SK-N-SH treated with all-trans-retinoic acid at 6 μM for 48 hours (cell line): ENCODE data around the gene SNX18.

ENCODE experiments used
- ATAC-seq: fragments of 200-7000 bp; cut with Tn5 transposase; 3 replicates; pipeline ENCODE4 v1.9.1; 2020; ENCODE audit warnings: mild to moderate bottlenecking, moderate library complexity
- ARNTL ChIP-seq: fragments of 450-650 bp; formaldehyde crosslinking; IDR thresholded peaks from 2 replicates; pipeline ENCODE4 v1.5.0; 2020; ENCODE audit warnings: low read depth, mild to moderate bottlenecking, moderate library complexity, borderline replicate concordance
- BACH2 ChIP-seq: fragments of 250-450 bp; sonication (Bioruptor Pico); IDR thresholded peaks from 2 replicates; pipeline ENCODE4 v1.9.0; 2021; ENCODE audit warnings: mild to moderate bottlenecking, borderline replicate concordance
- CREB5 ChIP-seq: fragments of 250-450 bp; sonication (Bioruptor Pico); IDR thresholded peaks from 2 replicates; pipeline ENCODE4 v1.5.1; 2020; ENCODE audit warnings: low read depth, mild to moderate bottlenecking, moderate library complexity
- CSDC2 ChIP-seq: fragments of 250-450 bp; sonication (Bioruptor Pico); IDR thresholded peaks from 2 replicates; pipeline ENCODE4 v1.5.0; 2020; ENCODE audit warnings: mild to moderate bottlenecking, moderate library complexity
- ESRRG ChIP-seq: fragments of 250-450 bp; sonication (Bioruptor Pico); IDR thresholded peaks from 2 replicates; pipeline ENCODE4 v1.6.1; 2021; ENCODE audit warnings: mild to moderate bottlenecking
- GLIS3 ChIP-seq: fragments of 250-450 bp; sonication (Bioruptor Pico); IDR thresholded peaks from 2 replicates; pipeline ENCODE4 v1.5.0; 2020; ENCODE audit warnings: mild to moderate bottlenecking, moderate library complexity
- ISL1 ChIP-seq: fragments of 250-450 bp; sonication (Bioruptor Pico); IDR thresholded peaks from 2 replicates; pipeline ENCODE4 v2.1.2; 2022; ENCODE audit warnings: mild to moderate bottlenecking, moderate library complexity
- POU6F1 ChIP-seq: fragments of 250-450 bp; sonication (Bioruptor Pico); IDR thresholded peaks from 2 replicates; pipeline ENCODE4 v1.8.0; 2021; ENCODE audit warnings: low read depth, mild to moderate bottlenecking, moderate library complexity, borderline replicate concordance
- PPARA ChIP-seq: fragments of 250-450 bp; sonication (Bioruptor Pico); IDR thresholded peaks from 2 replicates; pipeline ENCODE4 v1.5.0; 2020; ENCODE audit warnings: mild to moderate bottlenecking, borderline replicate concordance
- RARB ChIP-seq: fragments of 250-450 bp; sonication (Bioruptor Pico); IDR thresholded peaks from 2 replicates; pipeline ENCODE4 v1.8.0; 2021; ENCODE audit warnings: mild to moderate bottlenecking, moderate library complexity
- TCF4 ChIP-seq: fragments of 250-450 bp; sonication (Bioruptor Pico); IDR thresholded peaks from 2 replicates; pipeline ENCODE4 v1.8.0; 2021; ENCODE audit warnings: mild to moderate bottlenecking, moderate library complexity, borderline replicate concordance
- TOX ChIP-seq: fragments of 250-450 bp; sonication (Bioruptor Pico); IDR thresholded peaks from 2 replicates; pipeline ENCODE4 v1.8.0; 2021; ENCODE audit warnings: mild to moderate bottlenecking, moderate library complexity, borderline replicate concordance
- ZFP3 ChIP-seq: fragments of 250-450 bp; sonication (Bioruptor Pico); IDR thresholded peaks from 2 replicates; pipeline ENCODE4 v1.5.0; 2020; ENCODE audit warnings: mild to moderate bottlenecking, moderate library complexity
- ZFP30 ChIP-seq: fragments of 450-650 bp; formaldehyde crosslinking; IDR thresholded peaks from 2 replicates; pipeline ENCODE4 v1.5.0; 2022; ENCODE audit warnings: mild to moderate bottlenecking, moderate library complexity
- ZNF565 ChIP-seq: fragments of 450-650 bp; formaldehyde crosslinking; conservative IDR thresholded peaks from 2 replicates; pipeline ENCODE4 v1.5.0; 2020; ENCODE audit warnings: low read depth, mild to moderate bottlenecking, moderate library complexity
- ZNF8 ChIP-seq: fragments of 450-650 bp; formaldehyde crosslinking; IDR thresholded peaks from 2 replicates; pipeline ENCODE4 v1.5.0; 2020; ENCODE audit warnings: mild to moderate bottlenecking, moderate library complexity
- TF ChIP-seq, protein P1 (sequence below): fragments of 250-450 bp; sonication (Bioruptor Pico); IDR thresholded peaks from 2 replicates; pipeline ENCODE4 v1.5.1; 2021; ENCODE audit warnings: mild to moderate bottlenecking, moderate library complexity
- TF ChIP-seq, protein P2 (sequence below): fragments of 250-450 bp; sonication (Bioruptor Pico); IDR thresholded peaks from 2 replicates; pipeline ENCODE4 v1.8.0; 2020; ENCODE audit warnings: mild to moderate bottlenecking, moderate library complexity, borderline replicate concordance
- TF ChIP-seq, protein P3 (sequence below): fragments of 250-450 bp; sonication (Bioruptor Pico); IDR thresholded peaks from 2 replicates; pipeline ENCODE4 v1.5.0; 2020; ENCODE audit warnings: mild to moderate bottlenecking, moderate library complexity

Gene SNX18

DNA sequence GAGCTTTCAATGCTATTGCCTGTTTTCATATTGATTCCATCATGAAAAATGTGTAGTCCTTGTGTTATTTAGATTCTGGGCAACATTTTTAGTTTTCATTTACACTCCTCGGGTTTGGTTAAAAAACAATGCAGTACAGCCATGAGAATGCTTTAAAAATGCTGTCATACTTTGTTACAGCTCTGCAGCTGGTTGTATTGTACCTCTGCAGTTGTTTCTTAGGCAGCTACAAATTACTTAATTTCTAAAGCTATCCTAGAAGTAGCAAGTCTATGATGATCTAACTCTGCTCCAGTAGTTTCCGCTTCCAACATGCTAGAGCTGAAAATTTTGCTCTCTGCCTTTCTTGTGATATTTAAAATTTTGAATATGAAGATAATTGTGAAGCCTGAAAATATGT, 20.2 kb downstream of the SNX18 start:
- no peak for ATAC-seq
- TF ChIP-seq ZNF565 (CRISPR knock-in tag) (no peak), POU6F1 (CRISPR knock-in tag) (no peak), ZFP3 (CRISPR knock-in tag) (no peak), ARNTL (CRISPR knock-in tag) (no peak), PPARA (CRISPR knock-in tag) (no peak), GLIS3 (CRISPR knock-in tag) (no peak), ESRRG (CRISPR knock-in tag) (no peak), BACH2 (CRISPR knock-in tag) (no peak), CREB5 (no peak), TOX (CRISPR knock-in tag) (no peak), TCF4 (no peak), ISL1 (no peak), ZNF8 (CRISPR knock-in tag) (no peak), CSDC2 (CRISPR knock-in tag) (no peak), RARB (no peak), ZFP30 (CRISPR knock-in tag) (no peak)
- TF ChIP-seq, protein P1, sequence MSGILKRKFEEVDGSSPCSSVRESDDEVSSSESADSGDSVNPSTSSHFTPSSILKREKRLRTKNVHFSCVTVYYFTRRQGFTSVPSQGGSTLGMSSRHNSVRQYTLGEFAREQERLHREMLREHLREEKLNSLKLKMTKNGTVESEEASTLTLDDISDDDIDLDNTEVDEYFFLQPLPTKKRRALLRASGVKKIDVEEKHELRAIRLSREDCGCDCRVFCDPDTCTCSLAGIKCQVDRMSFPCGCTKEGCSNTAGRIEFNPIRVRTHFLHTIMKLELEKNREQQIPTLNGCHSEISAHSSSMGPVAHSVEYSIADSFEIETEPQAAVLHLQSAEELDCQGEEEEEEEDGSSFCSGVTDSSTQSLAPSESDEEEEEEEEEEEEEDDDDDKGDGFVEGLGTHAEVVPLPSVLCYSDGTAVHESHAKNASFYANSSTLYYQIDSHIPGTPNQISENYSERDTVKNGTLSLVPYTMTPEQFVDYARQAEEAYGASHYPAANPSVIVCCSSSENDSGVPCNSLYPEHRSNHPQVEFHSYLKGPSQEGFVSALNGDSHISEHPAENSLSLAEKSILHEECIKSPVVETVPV (CRISPR knock-in tag), result no peak

- TF ChIP-seq ARNTL (CRISPR knock-in tag) (no peak), CREB5 (no peak), BACH2 (CRISPR knock-in tag) (no peak)
- TF ChIP-seq, protein P2, sequence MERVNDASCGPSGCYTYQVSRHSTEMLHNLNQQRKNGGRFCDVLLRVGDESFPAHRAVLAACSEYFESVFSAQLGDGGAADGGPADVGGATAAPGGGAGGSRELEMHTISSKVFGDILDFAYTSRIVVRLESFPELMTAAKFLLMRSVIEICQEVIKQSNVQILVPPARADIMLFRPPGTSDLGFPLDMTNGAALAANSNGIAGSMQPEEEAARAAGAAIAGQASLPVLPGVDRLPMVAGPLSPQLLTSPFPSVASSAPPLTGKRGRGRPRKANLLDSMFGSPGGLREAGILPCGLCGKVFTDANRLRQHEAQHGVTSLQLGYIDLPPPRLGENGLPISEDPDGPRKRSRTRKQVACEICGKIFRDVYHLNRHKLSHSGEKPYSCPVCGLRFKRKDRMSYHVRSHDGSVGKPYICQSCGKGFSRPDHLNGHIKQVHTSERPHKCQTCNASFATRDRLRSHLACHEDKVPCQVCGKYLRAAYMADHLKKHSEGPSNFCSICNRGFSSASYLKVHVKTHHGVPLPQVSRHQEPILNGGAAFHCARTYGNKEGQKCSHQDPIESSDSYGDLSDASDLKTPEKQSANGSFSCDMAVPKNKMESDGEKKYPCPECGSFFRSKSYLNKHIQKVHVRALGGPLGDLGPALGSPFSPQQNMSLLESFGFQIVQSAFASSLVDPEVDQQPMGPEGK (CRISPR knock-in tag), result no peak
- no peak for ATAC-seq
Measured at GRCh38 chr5:54538156-54538555, 20.6 kb downstream of the SNX18 start.

DNA sequence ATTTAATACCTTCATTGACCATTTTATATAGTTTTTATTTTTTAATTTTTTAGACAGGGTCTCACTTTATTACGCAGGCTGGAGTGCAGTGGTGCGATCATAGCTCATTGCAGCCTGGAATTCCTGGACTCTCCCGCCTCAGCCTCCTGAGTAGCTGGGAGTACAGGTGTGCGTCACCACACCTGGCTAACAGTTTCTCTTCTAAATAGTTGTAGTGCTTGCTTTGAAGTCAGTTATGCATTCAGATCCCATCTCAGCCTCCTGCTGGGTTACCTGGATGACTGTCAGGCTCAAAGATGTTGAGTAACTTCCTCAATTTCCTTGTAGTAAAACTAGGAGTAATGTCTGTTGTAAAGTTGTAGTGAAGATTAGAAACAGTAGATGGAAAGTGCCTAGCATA, 21.4 kb downstream of the SNX18 start:
- no peak for ATAC-seq
- TF ChIP-seq ZNF565 (CRISPR knock-in tag) (no peak), ZFP30 (CRISPR knock-in tag) (no peak), ARNTL (CRISPR knock-in tag) (no peak), POU6F1 (CRISPR knock-in tag) (no peak), ZNF8 (CRISPR knock-in tag) (no peak), BACH2 (CRISPR knock-in tag) (no peak)
- TF ChIP-seq, protein P3, sequence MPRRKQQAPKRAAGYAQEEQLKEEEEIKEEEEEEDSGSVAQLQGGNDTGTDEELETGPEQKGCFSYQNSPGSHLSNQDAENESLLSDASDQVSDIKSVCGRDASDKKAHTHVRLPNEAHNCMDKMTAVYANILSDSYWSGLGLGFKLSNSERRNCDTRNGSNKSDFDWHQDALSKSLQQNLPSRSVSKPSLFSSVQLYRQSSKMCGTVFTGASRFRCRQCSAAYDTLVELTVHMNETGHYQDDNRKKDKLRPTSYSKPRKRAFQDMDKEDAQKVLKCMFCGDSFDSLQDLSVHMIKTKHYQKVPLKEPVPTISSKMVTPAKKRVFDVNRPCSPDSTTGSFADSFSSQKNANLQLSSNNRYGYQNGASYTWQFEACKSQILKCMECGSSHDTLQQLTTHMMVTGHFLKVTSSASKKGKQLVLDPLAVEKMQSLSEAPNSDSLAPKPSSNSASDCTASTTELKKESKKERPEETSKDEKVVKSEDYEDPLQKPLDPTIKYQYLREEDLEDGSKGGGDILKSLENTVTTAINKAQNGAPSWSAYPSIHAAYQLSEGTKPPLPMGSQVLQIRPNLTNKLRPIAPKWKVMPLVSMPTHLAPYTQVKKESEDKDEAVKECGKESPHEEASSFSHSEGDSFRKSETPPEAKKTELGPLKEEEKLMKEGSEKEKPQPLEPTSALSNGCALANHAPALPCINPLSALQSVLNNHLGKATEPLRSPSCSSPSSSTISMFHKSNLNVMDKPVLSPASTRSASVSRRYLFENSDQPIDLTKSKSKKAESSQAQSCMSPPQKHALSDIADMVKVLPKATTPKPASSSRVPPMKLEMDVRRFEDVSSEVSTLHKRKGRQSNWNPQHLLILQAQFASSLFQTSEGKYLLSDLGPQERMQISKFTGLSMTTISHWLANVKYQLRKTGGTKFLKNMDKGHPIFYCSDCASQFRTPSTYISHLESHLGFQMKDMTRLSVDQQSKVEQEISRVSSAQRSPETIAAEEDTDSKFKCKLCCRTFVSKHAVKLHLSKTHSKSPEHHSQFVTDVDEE (CRISPR knock-in tag), result no peak
- TF ChIP-seq, all 23 proteins: peak for 0
